ENCODE data around the gene SSX2IP. TPM values are rescaled to one million over a fixed set of nuclear protein-coding genes. Genes with fewer than 3 reads are reported as not detected.

SSX2IP gene
- total and polyA plus RNA-seq, 2 donors (not counting 1 experiment from before 2014, with no cell fraction given) = 13.8 to 41.5 TPM

DNA sequence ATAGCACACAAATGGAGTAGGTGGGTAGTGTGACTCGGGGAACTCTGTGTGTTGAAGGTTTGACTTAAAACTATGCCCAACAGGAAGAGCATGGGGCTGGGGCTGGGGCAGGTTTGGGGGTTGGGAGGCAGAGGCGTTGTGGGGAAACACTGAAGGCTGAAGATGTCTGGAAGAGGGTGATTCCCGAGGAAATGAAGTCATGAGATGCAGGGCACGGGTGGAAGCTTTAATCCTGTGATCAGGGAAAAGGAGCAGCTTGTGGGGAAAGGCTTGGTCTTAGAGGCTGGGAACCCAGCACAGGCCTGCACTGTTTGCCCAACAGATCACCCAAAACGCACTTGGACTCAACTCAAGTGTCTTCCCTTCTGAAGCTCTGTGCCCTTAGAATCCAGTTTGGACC is 89.5 kb downstream of the SSX2IP start:
- H3K36me3 ChIP-seq (ENCODE audit: control insufficient read depth, insufficient read depth, low read length) = no peaks in the 10 kb centered on the region
- no peak overlapping the region for H3K27ac ChIP-seq (ENCODE audit: insufficient read depth, low read length)
- no peaks in the 10 kb centered on the region for H3K79me2 ChIP-seq (ENCODE audit: control insufficient read depth, insufficient read depth, low read length)
- no peak for TF ChIP-seq EZH2 (IDR thresholded peaks at IDR 0.05; ENCODE audit: low read length, missing control alignments)
- TF ChIP-seq, protein P1, sequence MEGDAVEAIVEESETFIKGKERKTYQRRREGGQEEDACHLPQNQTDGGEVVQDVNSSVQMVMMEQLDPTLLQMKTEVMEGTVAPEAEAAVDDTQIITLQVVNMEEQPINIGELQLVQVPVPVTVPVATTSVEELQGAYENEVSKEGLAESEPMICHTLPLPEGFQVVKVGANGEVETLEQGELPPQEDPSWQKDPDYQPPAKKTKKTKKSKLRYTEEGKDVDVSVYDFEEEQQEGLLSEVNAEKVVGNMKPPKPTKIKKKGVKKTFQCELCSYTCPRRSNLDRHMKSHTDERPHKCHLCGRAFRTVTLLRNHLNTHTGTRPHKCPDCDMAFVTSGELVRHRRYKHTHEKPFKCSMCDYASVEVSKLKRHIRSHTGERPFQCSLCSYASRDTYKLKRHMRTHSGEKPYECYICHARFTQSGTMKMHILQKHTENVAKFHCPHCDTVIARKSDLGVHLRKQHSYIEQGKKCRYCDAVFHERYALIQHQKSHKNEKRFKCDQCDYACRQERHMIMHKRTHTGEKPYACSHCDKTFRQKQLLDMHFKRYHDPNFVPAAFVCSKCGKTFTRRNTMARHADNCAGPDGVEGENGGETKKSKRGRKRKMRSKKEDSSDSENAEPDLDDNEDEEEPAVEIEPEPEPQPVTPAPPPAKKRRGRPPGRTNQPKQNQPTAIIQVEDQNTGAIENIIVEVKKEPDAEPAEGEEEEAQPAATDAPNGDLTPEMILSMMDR (conservative IDR thresholded peaks at IDR 0.05 in 1 of 2, IDR thresholded peaks at IDR 0.05 in 1 of 2; ENCODE audit: low read depth in 1 of 2, low read length in 2 of 2) = no peak
- no peak overlapping the region for H2AFZ ChIP-seq (ENCODE audit: low read length)
- no peaks in the 10 kb centered on the region for H4K20me1 ChIP-seq (ENCODE audit: control insufficient read depth, extremely low read depth, insufficient read depth, low read length)
- no peaks in the 10 kb centered on the region for H3K27me3 ChIP-seq (ENCODE audit: control insufficient read depth, insufficient read depth, low read length)
- peaks cover 2% of the 10 kb centered on the region for H3K9me3 ChIP-seq (ENCODE audit: control insufficient read depth, insufficient read depth, low read depth, low read length)
- H3K4me3 ChIP-seq (replicated peaks in 1 of 4; ENCODE audit: control extremely low read depth in 1 of 4, insufficient read depth in 1 of 4, low read depth in 3 of 4, low read length in 4 of 4) = no peak overlapping the region
- no peak overlapping the region for H3K9ac ChIP-seq (ENCODE audit: insufficient read depth, low read length)
- no peak overlapping the region for H3K4me2 ChIP-seq (ENCODE audit: extremely low read depth, insufficient read depth, low read length)
- peak in 1 of 2 donors; percentile 10 for DNase-seq (ENCODE audit: low read depth in 2 of 2)
- H3K4me1 ChIP-seq (ENCODE audit: control insufficient read depth, extremely low read depth, insufficient read depth, low read length) = peaks cover 22% of the 10 kb centered on the region

DNA sequence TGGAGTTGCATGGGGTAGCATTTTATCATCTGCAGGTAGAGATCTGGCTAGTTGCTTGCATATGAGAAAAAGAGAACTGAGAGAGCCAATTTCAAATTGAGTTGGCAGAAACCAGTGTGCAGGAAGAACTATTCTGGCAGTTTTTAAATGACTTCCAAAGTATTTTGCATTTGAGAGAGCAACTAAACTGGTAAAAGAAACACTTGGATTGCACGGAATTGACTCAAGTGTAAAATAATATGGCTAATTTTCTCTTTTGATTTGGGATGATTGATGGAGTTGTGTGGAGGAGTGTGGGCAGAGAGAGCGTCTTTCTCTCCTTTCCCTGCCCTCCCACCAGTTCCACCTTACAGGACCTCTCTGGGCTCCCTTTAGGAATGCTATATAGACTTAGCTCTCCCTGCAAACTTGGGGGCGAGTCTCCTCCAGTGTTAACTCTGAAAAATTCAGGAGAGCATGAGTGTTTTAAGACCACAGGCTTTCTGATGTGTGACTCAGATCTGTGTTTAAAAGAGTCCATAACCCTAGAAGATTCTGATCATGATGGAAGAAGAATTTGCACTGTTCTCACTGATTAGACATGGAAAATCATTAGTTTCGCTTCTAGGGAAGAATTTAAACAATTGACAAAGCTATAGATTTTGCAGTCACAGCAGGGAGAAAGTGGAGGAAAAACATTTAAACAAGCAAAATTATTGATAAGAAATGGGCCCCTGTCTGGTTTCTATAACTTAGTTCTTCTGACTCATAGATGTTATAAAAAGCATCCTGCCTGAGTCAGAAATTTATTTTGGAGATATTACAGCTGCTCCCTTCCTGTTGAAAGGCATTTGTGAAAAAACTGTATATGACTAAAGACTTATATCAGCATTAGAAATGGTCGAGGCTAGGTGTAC is 91.2 kb downstream of the SSX2IP start:
- Histone ChIP-seq H3K9ac (ENCODE audit: insufficient read depth, low read length) (no peak overlapping the region), H2AFZ (ENCODE audit: low read length) (peak overlapping the region; percentile 53), H3K36me3 (ENCODE audit: control insufficient read depth, insufficient read depth, low read length) (no peaks in the 10 kb centered on the region), H3K27ac (ENCODE audit: insufficient read depth, low read length) (peak overlapping the region; percentile 53), H3K27me3 (ENCODE audit: control insufficient read depth, insufficient read depth, low read length) (no peaks in the 10 kb centered on the region), H3K4me1 (ENCODE audit: control insufficient read depth, extremely low read depth, insufficient read depth, low read length) (peaks cover 21% of the 10 kb centered on the region), H3K79me2 (ENCODE audit: control insufficient read depth, insufficient read depth, low read length) (no peaks in the 10 kb centered on the region), H4K20me1 (ENCODE audit: control insufficient read depth, extremely low read depth, insufficient read depth, low read length) (no peaks in the 10 kb centered on the region), H3K4me3 (replicated peaks in 1 of 4; ENCODE audit: control extremely low read depth in 1 of 4, insufficient read depth in 1 of 4, low read depth in 3 of 4, low read length in 4 of 4) (peak overlapping the region in 2 of 4 experiments; percentile 6 to 15), H3K4me2 (ENCODE audit: extremely low read depth, insufficient read depth, low read length) (peak overlapping the region; percentile 84), H3K9me3 (ENCODE audit: control insufficient read depth, insufficient read depth, low read depth, low read length) (no peaks in the 10 kb centered on the region)
- peak; percentile 86 to 95 for DNase-seq (ENCODE audit: low read depth in 2 of 2)
- TF ChIP-seq EZH2 (IDR thresholded peaks at IDR 0.05; ENCODE audit: low read length, missing control alignments) = no peak
- TF ChIP-seq, protein P1 (conservative IDR thresholded peaks at IDR 0.05 in 1 of 2, IDR thresholded peaks at IDR 0.05 in 1 of 2; ENCODE audit: low read depth in 1 of 2, low read length in 2 of 2) = no peak

DNA sequence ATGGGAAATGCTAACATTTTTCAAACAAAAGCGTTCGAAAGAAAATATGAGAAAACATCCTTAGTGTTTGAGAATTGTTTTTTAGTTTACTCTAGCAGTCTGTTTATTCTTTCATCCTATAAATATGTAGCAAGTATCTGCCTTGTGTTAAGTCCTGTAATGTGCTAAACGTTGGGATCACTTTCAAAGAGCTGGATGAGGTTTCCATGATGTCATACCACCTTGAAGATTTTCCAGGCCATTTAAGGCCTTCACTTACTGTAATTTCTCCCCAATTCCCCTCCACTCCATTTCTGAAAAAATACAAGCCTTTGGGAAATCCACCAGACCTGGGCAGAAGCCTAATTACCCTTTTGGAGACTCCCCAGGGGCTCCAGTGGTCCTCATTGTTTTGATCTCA is 91.8 kb downstream of the SSX2IP start:
- Histone ChIP-seq H3K9me3 (ENCODE audit: control insufficient read depth, insufficient read depth, low read depth, low read length) (no peaks in the 10 kb centered on the region), H3K4me1 (ENCODE audit: control insufficient read depth, extremely low read depth, insufficient read depth, low read length) (peaks cover 19% of the 10 kb centered on the region), H3K79me2 (ENCODE audit: control insufficient read depth, insufficient read depth, low read length) (no peaks in the 10 kb centered on the region), H4K20me1 (ENCODE audit: control insufficient read depth, extremely low read depth, insufficient read depth, low read length) (no peaks in the 10 kb centered on the region), H3K27ac (ENCODE audit: insufficient read depth, low read length) (peak overlapping the region; percentile 53), H2AFZ (ENCODE audit: low read length) (peak overlapping the region; percentile 21), H3K4me2 (ENCODE audit: extremely low read depth, insufficient read depth, low read length) (peak overlapping the region; percentile 84), H3K27me3 (ENCODE audit: control insufficient read depth, insufficient read depth, low read length) (no peaks in the 10 kb centered on the region), H3K9ac (ENCODE audit: insufficient read depth, low read length) (no peak overlapping the region), H3K4me3 (replicated peaks in 1 of 4; ENCODE audit: control extremely low read depth in 1 of 4, insufficient read depth in 1 of 4, low read depth in 3 of 4, low read length in 4 of 4) (no peak overlapping the region), H3K36me3 (ENCODE audit: control insufficient read depth, insufficient read depth, low read length) (no peaks in the 10 kb centered on the region)
- peak; percentile 37 to 81 for DNase-seq (ENCODE audit: low read depth in 2 of 2)
- no peak for TF ChIP-seq EZH2 (IDR thresholded peaks at IDR 0.05; ENCODE audit: low read length, missing control alignments)
- TF ChIP-seq, protein P1 (conservative IDR thresholded peaks at IDR 0.05 in 1 of 2, IDR thresholded peaks at IDR 0.05 in 1 of 2; ENCODE audit: low read depth in 1 of 2, low read length in 2 of 2) = no peak

Measured in fibroblast of lung (primary cell).